Thoracic aorta (tissue), 2 donors: ENCODE data around the gene GPR18. TPM values are rescaled to one million over a fixed set of nuclear protein-coding genes. Genes with fewer than 3 reads are reported as not detected.

Source experiments
- ATAC-seq: fragments of 150-250 bp; one replicate; pipeline ENCODE4 v1.8.0; 2017; ENCODE audit warnings: low read depth; ENCODE audit not compliant: insufficient number of reproducible peaks, low FRiP score
- DNase-seq: peaks from one replicate; pipeline ENCODE4 v3.0.0-alpha.2; 2020; ENCODE audit warnings: low spot score
- H3K27ac ChIP-seq, 2 donors: fragments of 200-600 bp; sonication (generic); 1 replicate in 1 of 2; 2 replicates in 1 of 2; pipeline ENCODE4 v1.5.1; 2016; ENCODE audit warnings: mild to moderate bottlenecking in 2 of 2, moderate library complexity in 2 of 2
- H3K27me3 ChIP-seq: fragments of 200-600 bp; sonication (generic); replicated peaks from 2 replicates; pipeline ENCODE4 v1.6.0; 2016; ENCODE audit warnings: mild to moderate bottlenecking; ENCODE audit not compliant: insufficient read depth
- H3K36me3 ChIP-seq: fragments of 200-600 bp; sonication (generic); one replicate; pipeline ENCODE4 v1.5.1; 2016
- H3K4me1 ChIP-seq, 2 donors: fragments of 200-600 bp; sonication (generic); 1 replicate in 1 of 2; 2 replicates in 1 of 2; pipeline versions ENCODE4 v1.5.1 to v1.6.0; 2016; ENCODE audit warnings: low read depth in 2 of 2, mild to moderate bottlenecking in 1 of 2; ENCODE audit not compliant: control insufficient read depth in 1 of 2
- H3K4me3 ChIP-seq: fragments of 200-600 bp; sonication (generic); 2 replicates; pipeline ENCODE4 v1.5.1; 2016; ENCODE audit warnings: mild to moderate bottlenecking
- H3K9me3 ChIP-seq: fragments of 200-600 bp; sonication (generic); 2 replicates; pipeline ENCODE4 v1.5.1; 2016
- CTCF ChIP-seq: fragments of 200-600 bp; sonication (generic); IDR thresholded peaks from one replicate; pipeline ENCODE4 v1.5.1; 2019; ENCODE audit warnings: antibody characterized with exemption
- total RNA-seq, 2 donors: library from RNA; depleted of rRNA; stranded (reverse); fragments of >200 nt; gene quantifications; one replicate each; pipeline versions ENCODE4 v1.1.0 to v1.2.3, GENCODE V29; 2016

The GPR18 gene
- total RNA-seq, 2 donors from 2014 or later: not detected

DNA sequence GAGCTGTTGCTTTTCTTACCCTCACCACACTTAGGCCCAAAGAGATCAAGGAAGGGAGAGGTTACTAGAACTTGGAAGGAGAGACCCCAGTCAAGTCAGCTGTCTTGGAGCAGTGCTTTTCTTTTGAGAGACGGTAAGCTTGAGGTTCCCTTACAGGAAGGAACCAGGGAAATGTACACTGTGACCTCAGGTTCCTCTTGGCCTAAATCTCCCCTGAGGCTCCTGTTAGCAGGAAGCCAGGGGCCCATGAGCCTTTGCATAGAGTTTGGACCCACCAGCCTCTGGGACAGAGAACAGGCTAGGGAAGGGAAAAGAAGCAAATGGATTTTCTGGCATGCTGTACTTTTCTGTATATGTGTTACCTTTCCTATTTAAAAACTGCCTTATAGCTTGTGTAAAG, 5.9 kb upstream of the GPR18 start:
- Histone ChIP-seq H3K27me3 (no peaks in the 10 kb centered on the region), H3K9me3 (no peaks in the 10 kb centered on the region), H3K4me3 (no peak overlapping the region), H3K4me1 (no peaks in the 10 kb centered on the region), H3K27ac (no peak overlapping the region), H3K36me3 (no peaks in the 10 kb centered on the region)
- DNase-seq: no peak
- no peak for TF ChIP-seq CTCF
- ATAC-seq: no peak

DNA sequence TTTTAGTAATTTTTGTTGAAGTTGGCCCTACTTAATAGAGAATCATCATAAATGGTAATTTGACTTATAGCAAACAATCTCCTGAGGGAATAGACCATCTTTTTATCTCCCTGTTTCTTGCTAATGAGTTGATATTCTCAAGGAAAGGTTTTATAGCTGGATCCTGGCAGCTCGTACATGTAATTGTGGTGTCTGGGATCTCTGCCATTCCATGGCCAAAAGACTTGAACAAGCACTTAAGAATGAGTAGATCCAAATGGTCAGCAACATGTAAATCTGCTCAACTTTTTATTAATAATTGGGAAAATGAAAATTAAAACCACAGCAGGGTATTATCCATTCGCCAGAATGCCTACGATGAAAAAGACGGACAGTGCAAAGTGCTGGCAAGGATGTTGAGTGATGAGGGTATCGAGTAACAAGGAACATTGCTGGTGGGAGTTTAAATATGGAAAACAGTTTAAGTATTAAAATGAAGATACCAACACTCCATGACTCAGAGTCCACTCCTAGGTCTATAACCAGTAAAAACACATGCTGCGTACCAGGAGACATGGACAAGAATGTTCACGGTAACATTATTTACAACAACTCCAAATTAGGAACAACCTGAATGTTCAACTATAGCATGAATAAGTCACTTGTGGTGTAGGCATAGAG, 5.1 kb upstream of the GPR18 start:
- no peak for ATAC-seq
- Histone ChIP-seq H3K36me3 (no peaks in the 10 kb centered on the region), H3K4me3 (no peak overlapping the region), H3K9me3 (no peaks in the 10 kb centered on the region), H3K4me1 (no peaks in the 10 kb centered on the region), H3K27me3 (no peaks in the 10 kb centered on the region), H3K27ac (no peak overlapping the region)
- no peak for DNase-seq
- no peak for TF ChIP-seq CTCF

GRCh38 chr13:99261059-99261458, 2.9 kb upstream of the GPR18 start:
- ATAC-seq: no peak
- Histone ChIP-seq H3K27ac (no peak overlapping the region), H3K27me3 (no peaks in the 10 kb centered on the region), H3K36me3 (no peaks in the 10 kb centered on the region), H3K4me1 (peaks cover 4 to 9% of the 10 kb centered on the region in 2 donors), H3K9me3 (no peaks in the 10 kb centered on the region), H3K4me3 (no peak overlapping the region)
- TF ChIP-seq CTCF: no peak
- no peak for DNase-seq

- peaks cover 4 to 9% of the 10 kb centered on the region in 2 donors for H3K4me1 ChIP-seq
- no peaks in the 10 kb centered on the region for H3K9me3 ChIP-seq
- H3K27ac ChIP-seq: no peak overlapping the region
- no peak for TF ChIP-seq CTCF
- no peak overlapping the region for H3K4me3 ChIP-seq
- ATAC-seq (no peak), DNase-seq (no peak)
- H3K36me3 ChIP-seq: no peaks in the 10 kb centered on the region
- H3K27me3 ChIP-seq: no peaks in the 10 kb centered on the region
These were observed 2.0 kb upstream of the GPR18 start for GRCh38 chr13:99260216-99260615.

GRCh38 chr13:99258946-99259345, 767 bp upstream of the GPR18 start:
- TF ChIP-seq CTCF: no peak
- no peak for DNase-seq
- Histone ChIP-seq H3K4me3 (no peak overlapping the region), H3K4me1 (peaks cover 4 to 9% of the 10 kb centered on the region in 2 donors), H3K9me3 (no peaks in the 10 kb centered on the region), H3K27ac (no peak overlapping the region), H3K27me3 (no peaks in the 10 kb centered on the region), H3K36me3 (no peaks in the 10 kb centered on the region)
- ATAC-seq: no peak
